ENCODE data around the gene ZMYND15.

The ZMYND15 gene

GRCh38 chr17:4717791-4718190 lies 21.8 kb upstream of the ZMYND15 start:
- no peak for DNase-seq

- DNase-seq = no peak
Measured at GRCh38 chr17:4718276-4718675, 21.4 kb upstream of the ZMYND15 start.

- no peak for DNase-seq
Measured at GRCh38 chr17:4719146-4719545, 20.5 kb upstream of the ZMYND15 start.

GRCh38 chr17:4719684-4720221 lies 19.9 kb upstream of the ZMYND15 start:
- DNase-seq = no peak

GRCh38 chr17:4720787-4721186 lies 18.8 kb upstream of the ZMYND15 start:
- no peak for DNase-seq

- no peak for DNase-seq
Measured at GRCh38 chr17:4721203-4722135, 18.2 kb upstream of the ZMYND15 start.

GRCh38 chr17:4722678-4723240 lies 16.9 kb upstream of the ZMYND15 start:
- DNase-seq = no peak

GRCh38 chr17:4724650-4725049 lies 15.0 kb upstream of the ZMYND15 start:
- no peak for DNase-seq

GRCh38 chr17:4725646-4726310 lies 13.9 kb upstream of the ZMYND15 start:
- DNase-seq = no peak

- DNase-seq = no peak
Measured at GRCh38 chr17:4728124-4728523, 11.5 kb upstream of the ZMYND15 start.

- no peak for DNase-seq
Measured at GRCh38 chr17:4733073-4733531, 6.5 kb upstream of the ZMYND15 start.

GRCh38 chr17:4734857-4735475 lies 4.7 kb upstream of the ZMYND15 start:
- no peak for DNase-seq

- DNase-seq = no peak
Measured at GRCh38 chr17:4735876-4736651, 3.6 kb upstream of the ZMYND15 start.

- DNase-seq = peak in 3 of 6 experiments; percentile 8 to 73 (median 52)
Measured at GRCh38 chr17:4738136-4739121, 1.2 kb upstream of the ZMYND15 start.

GRCh38 chr17:4740025-4740351 lies 355 bp downstream of the ZMYND15 start:
- no peak for DNase-seq

- no peak for DNase-seq
Measured at GRCh38 chr17:4740584-4740983, 951 bp downstream of the ZMYND15 start.

GRCh38 chr17:4741544-4741943 lies 1.9 kb downstream of the ZMYND15 start:
- DNase-seq = no peak

- no peak for DNase-seq
Measured at GRCh38 chr17:4742133-4742532, 2.5 kb downstream of the ZMYND15 start.

GRCh38 chr17:4742629-4743028 lies 3.0 kb downstream of the ZMYND15 start:
- no peak for DNase-seq

- no peak for DNase-seq
Measured at GRCh38 chr17:4743216-4743615, 3.6 kb downstream of the ZMYND15 start.

- no peak for DNase-seq
Measured at GRCh38 chr17:4743898-4744297, 4.3 kb downstream of the ZMYND15 start.
